Keratinocyte (primary cell): Measurements from ENCODE around the gene CD109. TPM values are rescaled to one million over a fixed set of nuclear protein-coding genes. Genes with fewer than 3 reads are reported as not detected.

Experiments used
- DNase-seq: peaks from one replicate; pipeline ENCODE4 v3.0.0-alpha.2; 2011; ENCODE audit warnings: low read depth, missing footprints, low spot score
- FAIRE-seq: peaks from 2 replicates; lab custom pipeline; 2011; peaks lifted over from hg19 to GRCh38; lab: Jason Lieb, UNC
- H2AFZ ChIP-seq: 2 replicates; pipeline ENCODE4 v1.6.0; 2012; ENCODE audit warnings: low read length, control low read depth, inconsistent platforms; ENCODE audit not compliant: control insufficient read depth
- H3K27ac ChIP-seq: 2 replicates; pipeline ENCODE4 v1.5.1; 2011; ENCODE audit warnings: low read length; ENCODE audit not compliant: control insufficient read depth, insufficient read depth
- H3K27me3 ChIP-seq: 3 replicates; pipeline ENCODE4 v1.6.0; 2011; ENCODE audit warnings: low read length; ENCODE audit not compliant: control insufficient read depth, insufficient read depth; ENCODE audit errors: extremely low read depth
- H3K36me3 ChIP-seq, 2 experiments: 2 replicates in 1 of 2; 3 replicates in 1 of 2; pipeline ENCODE4 v1.5.1; 2011; ENCODE audit warnings: low read length in 2 of 2, mild to moderate bottlenecking in 1 of 2; ENCODE audit not compliant: control insufficient read depth in 2 of 2, insufficient read depth in 2 of 2; ENCODE audit errors: extremely low read depth in 1 of 2
- H3K4me1 ChIP-seq: 3 replicates; pipeline ENCODE4 v1.5.1; 2011; ENCODE audit warnings: low read length; ENCODE audit not compliant: control insufficient read depth, insufficient read depth; ENCODE audit errors: extremely low read depth
- H3K4me2 ChIP-seq: 3 replicates; pipeline ENCODE4 v1.6.0; 2011; ENCODE audit warnings: low read depth, low read length; ENCODE audit not compliant: control insufficient read depth, insufficient read depth; ENCODE audit errors: extremely low read depth
- H3K4me3 ChIP-seq, 3 experiments: fragments of 200-600 bp in 1 of 3; sonication (generic) in 1 of 3; 2 replicates in 2 of 3; 3 replicates in 1 of 3; pipeline ENCODE4 v1.5.1; 2011 to 2016; ENCODE audit warnings: low read length in 3 of 3, mild to moderate bottlenecking in 3 of 3, control low read depth in 2 of 3, inconsistent platforms in 1 of 3, low read depth in 1 of 3, mixed read lengths in 1 of 3, mixed run types in 1 of 3, moderate library complexity in 1 of 3; ENCODE audit not compliant: control insufficient read depth in 2 of 3, insufficient read depth in 2 of 3; ENCODE audit errors: extremely low read depth in 1 of 3
- H3K79me2 ChIP-seq: 2 replicates; pipeline ENCODE4 v1.6.0; 2012; ENCODE audit warnings: low read length; ENCODE audit not compliant: control insufficient read depth, insufficient read depth
- H3K9ac ChIP-seq: 3 replicates; pipeline ENCODE4 v1.6.0; 2011; ENCODE audit warnings: low read length; ENCODE audit not compliant: control insufficient read depth, insufficient read depth; ENCODE audit errors: extremely low read depth
- H3K9me1 ChIP-seq: 3 replicates; pipeline ENCODE4 v1.6.0; 2011; ENCODE audit warnings: low read length; ENCODE audit not compliant: control insufficient read depth, insufficient read depth; ENCODE audit errors: extremely low read depth
- H3K9me3 ChIP-seq: 2 replicates; pipeline ENCODE4 v1.5.1; 2012; ENCODE audit warnings: low read depth, low read length; ENCODE audit not compliant: control insufficient read depth
- H4K20me1 ChIP-seq: 3 replicates; pipeline ENCODE4 v1.6.0; 2011; ENCODE audit warnings: low read length; ENCODE audit not compliant: control insufficient read depth, insufficient read depth; ENCODE audit errors: extremely low read depth
- CTCF ChIP-seq, 3 experiments: IDR thresholded peaks in 1 of 3; conservative IDR thresholded peaks in 1 of 3; optimal IDR thresholded peaks in 1 of 3; 2 replicates in 2 of 3; 3 replicates in 1 of 3; pipeline versions ENCODE3 to v1.5.1; 2011; ENCODE audit warnings: low read length in 3 of 3, mild to moderate bottlenecking in 3 of 3, moderate library complexity in 2 of 3, control low read depth in 1 of 3, inconsistent platforms in 1 of 3; ENCODE audit not compliant: insufficient read depth in 2 of 3; ENCODE audit errors: extremely low read depth in 1 of 3
- EZH2 ChIP-seq: IDR thresholded peaks from one replicate; pipeline ENCODE4 v1.6.1; 2012; ENCODE audit warnings: inconsistent platforms, mild to moderate bottlenecking, low read length, moderate library complexity
- dilution Hi-C: fragments of 300-500 bp; cut with MboI; formaldehyde crosslinking; loops from one replicate; pipeline ENCODE4 v1.7.0; 2020; ENCODE audit warnings: low sequenced_read_pairs; ENCODE audit not compliant: extremely low pct_ligation_motif_present
- polyA plus RNA-seq, 5 experiments: library from polyadenylated mRNA; depleted of rRNA in 3 of 5; stranded (reverse) in 3 of 5; stranded (forward) in 1 of 5; unstranded in 1 of 5; fragments of >200 nt; gene quantifications; 1 replicate in 1 of 5; 2 replicates in 3 of 5; 3 replicates in 1 of 5; pipeline versions ENCODE4 v1.2.1 to v1.2.3, GENCODE V29; 2011 to 2012; ENCODE audit warnings: missing spikeins in 2 of 5, low read depth in 1 of 5, low replicate concordance in 1 of 5

The CD109 gene
- polyA plus RNA-seq, 1 donor (not counting 4 experiments of a cell fraction or from before 2014, with no cell fraction given), result 58.2 TPM

- DNase-seq (no peak), FAIRE-seq (peak; percentile 49)
- no peak for TF ChIP-seq EZH2
- H3K36me3 ChIP-seq, result peaks cover 8 to 10% of the 10 kb centered on the region in 2 experiments
- H3K79me2 ChIP-seq, result peaks cover 12% of the 10 kb centered on the region
- H3K27me3 ChIP-seq, result no peaks in the 10 kb centered on the region
- H3K9ac ChIP-seq, result peak overlapping the region; percentile 26
- no peak overlapping the region for H3K4me3 ChIP-seq
- H4K20me1 ChIP-seq, result no peaks in the 10 kb centered on the region
- peaks cover 43% of the 10 kb centered on the region for H3K4me1 ChIP-seq
- peak overlapping the region; percentile 12 for H3K4me2 ChIP-seq
- no peaks in the 10 kb centered on the region for H3K9me1 ChIP-seq
- peak overlapping the region; percentile 97 for H3K27ac ChIP-seq
- dilution Hi-C loops, result no loop called here
- no peak overlapping the region for H2AFZ ChIP-seq
- no peaks in the 10 kb centered on the region for H3K9me3 ChIP-seq
Measured at GRCh38 chr6:73703466-73703865, 7.5 kb downstream of the CD109 start.

DNA sequence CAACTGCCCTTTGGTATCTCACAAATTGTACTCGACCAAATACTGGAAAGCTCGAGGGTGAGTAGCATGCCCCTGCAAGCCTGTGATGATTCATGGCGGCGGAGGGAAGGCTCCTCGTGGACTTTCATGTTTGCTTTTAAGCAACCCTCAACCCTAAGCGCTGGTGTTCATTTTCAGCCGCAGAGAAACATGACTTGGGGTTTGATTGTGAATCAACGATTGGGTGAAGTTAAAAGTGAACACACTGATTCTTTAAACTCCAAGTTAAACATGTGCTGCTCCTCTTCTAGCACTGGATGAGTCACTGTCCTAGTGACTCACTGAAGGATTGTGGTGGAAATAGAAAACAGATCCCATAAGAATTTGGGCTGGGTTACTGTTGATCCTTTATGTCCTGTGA, 8.3 kb downstream of the CD109 start:
- DNase-seq, result peak; percentile 91
- peaks cover 43% of the 10 kb centered on the region for H3K4me1 ChIP-seq
- peak overlapping the region; percentile 97 for H3K27ac ChIP-seq
- H3K9me3 ChIP-seq, result no peaks in the 10 kb centered on the region
- H2AFZ ChIP-seq, result no peak overlapping the region
- H3K27me3 ChIP-seq, result no peaks in the 10 kb centered on the region
- peak overlapping the region; percentile 75 for H3K9ac ChIP-seq
- peaks cover 12% of the 10 kb centered on the region for H3K79me2 ChIP-seq
- no peak overlapping the region for H3K4me3 ChIP-seq
- FAIRE-seq, result peak; percentile 96
- dilution Hi-C loops, result no loop called here
- H3K36me3 ChIP-seq, result peaks cover 8 to 10% of the 10 kb centered on the region in 2 experiments
- no peaks in the 10 kb centered on the region for H3K9me1 ChIP-seq
- peak overlapping the region; percentile 82 for H3K4me2 ChIP-seq
- H4K20me1 ChIP-seq, result no peaks in the 10 kb centered on the region
- TF ChIP-seq EZH2, result no peak

GRCh38 chr6:73704798-73705197, 8.8 kb downstream of the CD109 start:
- H3K9me1 ChIP-seq, result no peaks in the 10 kb centered on the region
- FAIRE-seq (peak; percentile 78), DNase-seq (no peak)
- no peaks in the 10 kb centered on the region for H4K20me1 ChIP-seq
- peaks cover 41% of the 10 kb centered on the region for H3K4me1 ChIP-seq
- dilution Hi-C loops, result no loop called here
- no peaks in the 10 kb centered on the region for H3K27me3 ChIP-seq
- no peaks in the 10 kb centered on the region for H3K9me3 ChIP-seq
- H3K4me2 ChIP-seq, result peak overlapping the region; percentile 82
- H3K27ac ChIP-seq, result peak overlapping the region; percentile 97
- TF ChIP-seq EZH2 (no peak), CTCF (optimal IDR thresholded peaks at IDR 0.05 in 1 of 3, IDR thresholded peaks at IDR 0.05 in 1 of 3, conservative IDR thresholded peaks at IDR 0.05 in 1 of 3; ENCODE audit: extremely low read depth in 1 of 3, insufficient read depth in 2 of 3, low read length in 3 of 3) (no peak)
- peaks cover 8 to 10% of the 10 kb centered on the region in 2 experiments for H3K36me3 ChIP-seq
- H3K9ac ChIP-seq, result peak overlapping the region; percentile 75
- no peak overlapping the region for H2AFZ ChIP-seq
- H3K79me2 ChIP-seq, result peaks cover 12% of the 10 kb centered on the region
- peak overlapping the region in 2 of 3 experiments; percentile 33 to 42 for H3K4me3 ChIP-seq
